Loucy (cell line): ENCODE data around the gene SUDS3.

Experiments used
- EZH2phosphoT487 ChIP-seq: fragments of 200-600 bp; IDR thresholded peaks from 2 replicates; pipeline ENCODE4 v1.6.1; 2018; ENCODE audit warnings: antibody characterized with exemption, mild to moderate bottlenecking, moderate library complexity, borderline replicate concordance
- TF ChIP-seq, protein P1 (sequence below): fragments of 200-600 bp; sonication (generic); conservative IDR thresholded peaks from 2 replicates; pipeline ENCODE4 v1.5.1; 2014; ENCODE audit warnings: mild to moderate bottlenecking, antibody characterized with exemption, low read length

DNA sequence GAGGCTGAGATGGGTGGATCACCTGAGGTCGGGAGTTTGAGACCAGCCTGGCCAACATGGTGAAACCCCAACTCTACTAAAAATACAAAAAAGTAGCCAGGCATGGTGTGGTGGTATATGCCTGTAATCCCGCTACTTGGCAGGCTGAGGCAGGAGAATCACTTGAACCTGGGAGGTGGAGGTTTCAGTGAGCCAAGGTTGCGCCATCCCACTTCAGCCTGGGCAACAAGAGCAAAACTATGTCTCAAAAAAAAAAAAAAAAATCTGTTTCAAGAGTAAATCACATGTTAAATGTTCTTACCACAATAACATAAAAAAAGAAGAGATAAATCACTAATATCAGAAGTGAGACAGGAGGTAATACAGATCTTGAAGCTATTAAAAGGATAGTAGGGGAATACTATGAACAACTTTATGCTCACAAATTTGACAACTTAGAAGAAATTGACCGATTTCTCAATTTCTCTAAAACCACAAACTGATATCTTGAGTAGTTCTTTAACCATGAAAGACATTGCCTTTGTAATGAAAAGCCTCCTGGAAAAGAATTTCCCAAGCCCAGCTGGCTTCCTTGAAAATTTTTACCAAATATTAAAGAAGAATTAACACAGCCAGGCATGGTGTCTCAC, 41.3 kb upstream of the SUDS3 start:
- TF ChIP-seq, protein P1, sequence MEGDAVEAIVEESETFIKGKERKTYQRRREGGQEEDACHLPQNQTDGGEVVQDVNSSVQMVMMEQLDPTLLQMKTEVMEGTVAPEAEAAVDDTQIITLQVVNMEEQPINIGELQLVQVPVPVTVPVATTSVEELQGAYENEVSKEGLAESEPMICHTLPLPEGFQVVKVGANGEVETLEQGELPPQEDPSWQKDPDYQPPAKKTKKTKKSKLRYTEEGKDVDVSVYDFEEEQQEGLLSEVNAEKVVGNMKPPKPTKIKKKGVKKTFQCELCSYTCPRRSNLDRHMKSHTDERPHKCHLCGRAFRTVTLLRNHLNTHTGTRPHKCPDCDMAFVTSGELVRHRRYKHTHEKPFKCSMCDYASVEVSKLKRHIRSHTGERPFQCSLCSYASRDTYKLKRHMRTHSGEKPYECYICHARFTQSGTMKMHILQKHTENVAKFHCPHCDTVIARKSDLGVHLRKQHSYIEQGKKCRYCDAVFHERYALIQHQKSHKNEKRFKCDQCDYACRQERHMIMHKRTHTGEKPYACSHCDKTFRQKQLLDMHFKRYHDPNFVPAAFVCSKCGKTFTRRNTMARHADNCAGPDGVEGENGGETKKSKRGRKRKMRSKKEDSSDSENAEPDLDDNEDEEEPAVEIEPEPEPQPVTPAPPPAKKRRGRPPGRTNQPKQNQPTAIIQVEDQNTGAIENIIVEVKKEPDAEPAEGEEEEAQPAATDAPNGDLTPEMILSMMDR: no peak
- no peak for TF ChIP-seq EZH2phosphoT487
